Hematopoietic multipotent progenitor cell treated with erythropoietin and hydrocortisone succinate and interleukin-3 and kit ligand, for 8 days (in vitro differentiated cells): ENCODE data around the gene MYO7A.

Experiments used
- DNase-seq: peaks from one replicate; pipeline ENCODE4 v3.0.0-alpha.2; 2015

MYO7A gene

GRCh38 chr11:77127920-77128691 lies at the start of gene MYO7A:
Gene MYO7A, plus strand, starts transcription at chr11:77128246. Its CDS starts 2,389 bp downstream, at chr11:77130635.
- DNase-seq = no peak

- no peak for DNase-seq
Observed at GRCh38 chr11:77079666-77080065, 48.4 kb upstream of the MYO7A start.

GRCh38 chr11:77080643-77081210 lies 47.3 kb upstream of the MYO7A start:
- DNase-seq = no peak

- DNase-seq = no peak
Observed at GRCh38 chr11:77081381-77081851, 46.6 kb upstream of the MYO7A start.

- DNase-seq = no peak
Observed at GRCh38 chr11:77081976-77082836, 45.8 kb upstream of the MYO7A start.

- peak; percentile 61 for DNase-seq
Observed at GRCh38 chr11:77082838-77083565, 45.0 kb upstream of the MYO7A start.

- DNase-seq = peak; percentile 33
Observed at GRCh38 chr11:77083566-77084245, 44.3 kb upstream of the MYO7A start.

- no peak for DNase-seq
Observed at GRCh38 chr11:77084581-77085191, 43.4 kb upstream of the MYO7A start.

GRCh38 chr11:77085652-77086051 lies 42.4 kb upstream of the MYO7A start:
- DNase-seq = no peak

GRCh38 chr11:77086521-77087472 lies 41.2 kb upstream of the MYO7A start:
- DNase-seq = peak; percentile 93

GRCh38 chr11:77087723-77088225 lies 40.3 kb upstream of the MYO7A start:
- no peak for DNase-seq

- DNase-seq = no peak
Observed at GRCh38 chr11:77088236-77089003, 39.6 kb upstream of the MYO7A start.

GRCh38 chr11:77089004-77089545 lies 39.0 kb upstream of the MYO7A start:
- no peak for DNase-seq

- no peak for DNase-seq
Observed at GRCh38 chr11:77090046-77090372, 38.0 kb upstream of the MYO7A start.

- DNase-seq = no peak
Observed at GRCh38 chr11:77090373-77091111, 37.5 kb upstream of the MYO7A start.

GRCh38 chr11:77091146-77091940 lies 36.7 kb upstream of the MYO7A start:
- DNase-seq = peak; percentile 84

GRCh38 chr11:77092382-77092781 lies 35.7 kb upstream of the MYO7A start:
- no peak for DNase-seq
